NCI-H82 treated with DMSO at 0.1 percent for 48 hours (cell line): ENCODE measurements around the gene FBH1.
"Not testable (repeated sequence)": the region's sequence is repeated elsewhere in the genome, so short reads cannot be mapped to it uniquely, and the experiment has no call there.

Experiments used
- DNase-seq: peaks from one replicate; lab custom pipeline; 2025; ENCODE audit not compliant: unreplicated experiment; lab: John Stamatoyannopoulos, UW

Gene FBH1

DNA sequence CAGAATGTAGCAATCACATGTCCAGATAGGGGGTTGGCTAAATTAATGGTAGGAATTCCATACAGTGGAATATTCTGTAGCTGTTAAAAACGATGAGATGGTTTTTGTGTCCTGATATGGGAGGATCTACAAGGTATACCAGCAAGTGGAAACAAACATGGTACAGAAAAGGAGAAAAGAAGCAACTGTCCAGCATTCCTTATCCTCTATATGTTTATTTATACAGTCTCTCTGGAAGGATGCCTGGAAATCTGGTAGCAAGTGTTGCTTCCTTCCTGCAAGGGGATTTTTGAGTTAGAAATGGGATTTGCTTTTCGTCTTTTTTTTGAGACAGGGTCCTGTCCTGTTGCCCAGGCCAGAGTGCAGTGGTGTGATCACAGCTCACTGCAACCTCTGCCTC is 68.0 kb downstream of the FBH1 start:
- no peak for DNase-seq

DNA sequence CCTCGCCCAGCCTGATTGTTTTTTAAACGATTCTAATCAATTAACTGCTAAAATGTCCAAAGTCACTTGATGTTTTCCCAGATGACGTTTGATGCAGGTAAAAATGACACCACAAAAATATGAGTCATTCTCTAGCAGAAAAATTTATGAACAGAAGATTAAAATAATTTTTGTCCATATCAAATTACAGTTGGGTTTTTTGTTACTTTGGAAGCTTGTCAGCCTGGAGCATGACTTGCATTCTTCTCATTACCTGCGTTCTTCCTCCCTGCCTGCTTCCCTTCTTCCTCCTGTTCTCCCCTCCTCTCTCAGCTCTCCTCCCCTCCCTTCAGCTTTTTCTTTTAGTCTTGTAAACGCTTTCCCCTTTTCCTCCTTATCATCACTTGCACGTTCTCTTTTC is 68.6 kb downstream of the FBH1 start:
- DNase-seq, result no peak

DNA sequence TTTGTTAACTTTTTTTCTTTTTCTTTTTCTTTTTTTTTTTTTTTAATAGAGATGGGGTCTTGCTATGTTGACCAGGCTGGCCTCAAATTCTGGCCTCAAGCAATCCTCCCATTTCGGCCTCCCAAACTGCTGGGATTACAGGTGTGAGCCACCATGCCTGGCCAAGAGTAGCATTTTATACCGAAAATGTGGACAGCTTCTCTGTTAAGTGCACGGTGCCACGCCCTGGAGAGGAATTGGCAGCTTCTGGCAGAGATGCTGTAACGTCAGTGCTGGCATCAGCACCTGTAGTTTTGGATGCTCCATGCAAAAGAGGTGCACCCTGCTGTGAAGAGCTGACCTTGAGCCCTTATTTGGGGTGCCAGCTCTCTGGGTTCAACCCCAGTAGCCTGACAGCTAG is 69.1 kb downstream of the FBH1 start:
- DNase-seq, result no peak

DNA sequence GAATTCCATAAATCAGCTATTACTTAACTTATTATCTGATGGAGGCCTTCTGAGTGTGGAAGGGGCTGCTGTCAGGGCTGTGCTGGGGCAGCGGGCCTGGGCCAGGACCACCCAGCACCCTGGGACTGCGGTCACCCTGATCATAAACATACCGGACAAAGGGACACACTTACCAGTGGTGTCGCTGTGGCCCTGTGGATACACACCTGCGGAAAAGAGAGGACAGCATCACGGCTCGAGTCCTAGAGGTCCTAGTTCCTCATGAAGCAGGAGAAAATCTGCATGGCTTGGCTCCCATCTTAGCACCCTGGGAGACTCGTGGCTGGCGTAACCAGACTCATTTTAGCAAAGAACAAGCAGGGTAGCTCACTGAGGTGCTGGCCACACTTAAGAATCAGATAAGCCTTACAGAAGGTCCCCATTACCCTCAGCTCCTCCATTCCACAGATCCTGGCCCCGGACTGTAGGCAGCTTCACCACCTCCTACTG is 69.6 kb downstream of the FBH1 start:
- DNase-seq, result no peak

DNA sequence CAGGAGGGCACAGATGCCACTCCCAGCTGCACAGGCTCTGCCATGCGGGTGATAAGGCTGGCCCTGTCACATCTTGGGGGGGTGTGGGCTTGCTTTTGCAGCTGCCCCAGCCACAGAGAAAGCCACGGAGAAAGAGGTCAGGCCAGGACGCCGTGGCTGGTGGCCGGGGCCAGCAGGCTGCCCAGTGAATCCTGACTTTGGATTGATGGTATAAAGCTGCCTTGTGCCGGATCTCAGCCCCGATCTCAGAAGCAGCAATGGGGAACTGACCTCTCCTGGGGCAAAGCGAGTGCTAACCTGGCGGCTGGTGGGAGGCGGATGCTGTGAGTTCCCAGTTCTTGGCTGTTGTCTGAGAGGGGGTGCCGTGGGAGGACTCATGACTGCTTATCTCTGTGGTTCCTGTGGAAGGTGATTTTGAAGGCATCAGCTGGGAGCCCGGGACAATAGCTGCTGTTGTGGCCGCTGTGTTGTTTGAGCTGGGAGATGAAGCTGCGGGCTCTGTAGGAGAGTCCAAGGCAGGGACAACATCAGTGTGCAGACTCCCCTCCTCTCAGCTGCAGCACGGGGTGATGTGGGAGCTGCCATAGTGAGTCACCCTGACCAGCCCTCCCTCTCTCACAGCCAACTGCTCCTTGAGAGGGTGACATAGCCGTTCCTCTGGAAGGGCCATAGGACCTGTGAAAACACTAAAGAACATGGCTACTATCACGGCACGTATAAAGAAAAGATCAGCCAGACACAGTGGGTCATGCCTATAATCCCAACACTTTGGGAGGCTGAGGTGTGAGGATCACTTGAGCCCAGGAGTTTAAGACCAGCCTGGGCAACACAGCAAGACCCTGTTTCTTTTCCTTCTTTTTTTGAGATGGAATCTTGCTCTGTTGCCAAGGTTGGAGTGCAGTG is 70.3 kb downstream of the FBH1 start:
- DNase-seq, result no peak

DNA sequence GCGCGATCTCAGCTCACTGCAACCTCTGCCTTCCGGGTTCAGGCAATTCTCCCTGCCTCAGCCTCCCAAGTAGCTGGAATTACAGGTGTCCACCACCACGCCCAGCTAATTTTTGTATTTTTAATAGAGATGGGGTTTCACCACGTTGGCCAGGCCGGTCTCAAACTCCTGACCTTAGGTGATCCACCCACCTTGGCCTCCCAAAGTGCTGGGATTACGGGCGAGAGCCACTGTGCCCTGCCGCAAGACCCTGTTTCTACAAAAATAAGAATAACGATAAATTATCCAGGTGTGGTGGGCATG is 70.9 kb downstream of the FBH1 start:
- DNase-seq, result not testable (repeated sequence)

DNA sequence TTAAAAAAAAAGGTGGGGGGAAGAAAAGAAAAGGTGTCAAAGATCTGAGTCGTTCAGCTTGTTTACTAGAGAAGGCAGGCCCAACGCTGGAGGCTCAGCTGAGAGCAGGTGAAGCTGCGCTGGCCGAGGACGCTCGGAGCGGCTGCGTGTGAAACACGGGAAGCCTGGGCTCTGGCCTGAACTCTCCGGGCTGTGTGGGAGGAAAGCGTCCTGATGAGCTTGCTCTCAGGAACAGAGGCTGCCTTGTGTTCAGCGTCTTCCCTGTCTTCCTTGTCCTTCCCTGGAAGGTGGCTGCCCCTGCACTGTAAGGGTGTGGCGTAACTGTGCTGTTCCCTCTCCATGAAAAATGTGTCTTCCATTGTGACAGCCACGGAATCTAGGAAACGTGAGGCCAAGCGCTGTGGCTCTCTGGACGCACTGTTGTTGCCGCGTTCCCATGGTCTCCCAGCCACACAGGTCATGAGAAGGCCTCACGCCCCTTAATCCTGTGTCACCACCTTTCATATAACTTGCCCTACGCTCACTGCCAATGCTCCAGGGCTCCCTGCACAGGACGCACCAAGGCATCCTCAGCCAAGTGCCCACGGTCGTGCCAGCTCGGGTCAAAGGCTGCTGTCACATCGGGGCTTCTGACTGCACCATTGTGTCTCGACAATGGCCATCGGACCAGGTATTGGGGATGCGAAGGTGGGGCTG is 71.5 kb downstream of the FBH1 start:
- no peak for DNase-seq

DNA sequence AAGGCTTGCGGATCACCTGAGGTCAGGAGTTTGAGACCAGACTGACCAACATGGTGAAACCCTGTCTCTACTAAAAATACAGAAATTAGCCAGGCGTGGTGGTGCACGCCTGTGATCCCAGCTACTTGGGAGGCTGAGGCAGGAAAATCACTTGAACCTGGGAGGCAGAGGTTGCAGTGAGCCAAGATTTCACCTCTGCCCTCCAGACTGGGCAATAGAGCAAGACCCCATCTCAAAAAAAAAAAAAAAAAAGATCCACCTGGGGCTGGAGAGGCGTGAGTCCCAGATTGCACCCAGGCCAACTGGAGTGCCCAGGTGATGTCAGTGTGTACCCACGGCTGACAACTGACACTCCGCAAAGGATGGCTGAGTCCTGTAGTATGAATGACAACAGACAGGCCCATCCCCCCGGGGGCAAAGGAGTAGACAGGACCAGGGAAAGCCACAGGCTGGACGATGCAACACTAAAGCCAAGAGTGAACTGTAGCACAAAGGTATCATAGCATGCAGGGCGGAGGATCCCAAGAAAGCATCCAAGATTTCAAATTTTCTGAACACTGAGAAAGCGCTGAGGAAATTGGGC is 72.4 kb downstream of the FBH1 start:
- DNase-seq, result not testable (repeated sequence)

DNA sequence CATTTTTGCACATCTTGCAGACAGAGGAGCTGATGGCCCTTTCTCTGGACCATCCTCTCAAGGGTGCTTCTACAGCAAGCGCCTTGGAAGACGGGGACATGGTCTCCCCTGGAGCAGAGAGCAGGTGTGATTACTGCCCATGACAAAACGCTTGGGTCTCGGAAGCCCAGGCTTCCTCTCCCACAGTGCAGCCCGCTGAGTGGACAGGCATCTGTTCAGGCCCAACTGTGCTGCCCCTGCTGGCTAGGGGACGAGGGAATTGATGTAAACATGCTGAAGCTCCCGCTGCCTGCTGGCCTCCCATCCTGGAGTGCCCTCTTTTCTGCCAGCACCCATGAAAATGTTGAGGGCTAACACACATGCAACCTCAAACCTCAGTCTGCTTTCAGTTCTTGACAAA is 73.0 kb downstream of the FBH1 start:
- DNase-seq, result no peak

DNA sequence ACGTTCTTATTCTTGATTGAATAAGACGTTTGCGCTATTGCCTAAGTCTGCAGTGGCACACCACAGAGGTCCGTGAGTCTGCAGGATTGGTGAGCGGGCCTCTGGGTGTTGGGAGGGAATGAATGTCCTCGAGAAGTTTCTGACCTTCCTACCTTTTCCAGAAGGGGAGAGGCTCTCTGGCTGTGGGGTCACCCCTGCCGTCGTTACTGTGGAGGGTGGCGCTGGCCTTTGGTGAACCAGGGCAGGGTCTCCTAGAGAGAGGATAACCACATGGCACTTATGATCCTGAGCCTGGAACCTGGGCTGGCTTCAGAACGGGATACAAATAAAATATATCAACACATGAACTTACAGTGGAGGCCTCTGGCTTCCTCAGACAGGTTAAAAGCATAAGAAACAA is 73.5 kb downstream of the FBH1 start:
- no peak for DNase-seq

DNA sequence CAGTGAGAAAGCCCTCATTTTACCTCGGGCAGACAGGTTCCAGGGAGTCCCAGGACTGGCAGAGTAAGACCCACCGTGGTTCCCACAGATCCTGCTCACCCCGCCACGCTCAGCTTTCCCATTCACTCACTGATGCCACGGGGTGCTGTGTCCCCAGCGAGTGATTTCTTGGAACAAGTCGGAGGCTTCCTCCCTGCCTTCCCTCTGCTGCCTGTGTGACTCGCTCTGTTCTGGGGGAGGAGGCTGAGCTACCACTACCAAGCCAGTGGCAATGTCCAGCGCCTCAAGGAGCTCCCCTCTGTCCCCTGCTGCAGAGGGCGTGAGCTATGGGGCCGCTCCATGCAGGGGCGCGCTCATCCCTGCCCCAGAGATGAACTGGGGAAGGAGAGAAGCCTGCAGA is 74.7 kb downstream of the FBH1 start:
- no peak for DNase-seq

DNA sequence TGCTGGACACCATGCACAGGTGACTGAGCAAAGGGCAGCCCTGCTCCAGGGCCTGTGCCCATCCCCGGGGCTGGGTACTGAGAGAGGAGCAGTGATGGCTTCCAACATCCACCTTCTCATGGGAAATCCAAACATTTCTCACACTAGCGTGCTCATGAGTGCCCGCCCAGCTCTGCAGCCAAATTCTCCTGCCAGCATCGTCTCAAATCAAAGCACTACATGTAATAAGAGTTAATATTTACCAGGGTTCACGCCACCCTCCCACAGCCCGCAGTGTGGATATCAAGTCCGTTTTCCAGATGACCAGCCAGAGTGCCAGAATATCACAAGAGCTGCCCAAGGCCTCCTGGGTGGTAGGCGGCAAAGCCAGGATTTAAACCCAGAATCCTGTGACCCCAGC is 75.2 kb downstream of the FBH1 start:
- DNase-seq, result no peak

DNA sequence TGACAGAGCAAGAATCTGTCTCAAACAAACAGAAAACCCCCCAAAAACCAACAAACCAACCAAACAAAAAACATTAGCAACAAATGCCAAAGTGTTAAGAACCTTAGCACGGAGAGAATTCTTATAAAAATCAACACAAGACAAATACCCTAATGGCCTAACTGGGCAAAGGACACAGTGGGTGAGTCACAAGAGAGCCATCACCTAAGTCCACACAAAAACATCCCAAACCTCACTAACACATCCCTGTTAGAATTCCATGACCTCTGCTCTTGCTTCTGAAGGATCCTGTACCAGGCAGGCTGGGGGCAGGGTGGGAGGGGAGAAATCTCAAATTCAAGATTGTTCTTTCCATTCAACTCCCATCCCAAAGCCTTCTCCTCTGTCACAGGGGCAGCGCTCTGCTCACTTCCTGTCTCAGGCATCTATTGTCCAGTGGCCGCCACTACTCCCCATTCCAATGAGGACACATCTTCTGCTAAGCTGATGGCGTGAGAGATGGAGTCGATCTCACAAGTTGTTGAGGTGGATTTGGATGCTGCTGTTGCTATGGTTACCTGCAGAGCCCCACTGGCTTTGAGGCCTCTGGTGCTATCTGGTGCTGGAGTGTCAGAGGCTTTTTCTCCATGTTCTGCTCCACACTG is 78.1 kb downstream of the FBH1 start:
- no peak for DNase-seq

DNA sequence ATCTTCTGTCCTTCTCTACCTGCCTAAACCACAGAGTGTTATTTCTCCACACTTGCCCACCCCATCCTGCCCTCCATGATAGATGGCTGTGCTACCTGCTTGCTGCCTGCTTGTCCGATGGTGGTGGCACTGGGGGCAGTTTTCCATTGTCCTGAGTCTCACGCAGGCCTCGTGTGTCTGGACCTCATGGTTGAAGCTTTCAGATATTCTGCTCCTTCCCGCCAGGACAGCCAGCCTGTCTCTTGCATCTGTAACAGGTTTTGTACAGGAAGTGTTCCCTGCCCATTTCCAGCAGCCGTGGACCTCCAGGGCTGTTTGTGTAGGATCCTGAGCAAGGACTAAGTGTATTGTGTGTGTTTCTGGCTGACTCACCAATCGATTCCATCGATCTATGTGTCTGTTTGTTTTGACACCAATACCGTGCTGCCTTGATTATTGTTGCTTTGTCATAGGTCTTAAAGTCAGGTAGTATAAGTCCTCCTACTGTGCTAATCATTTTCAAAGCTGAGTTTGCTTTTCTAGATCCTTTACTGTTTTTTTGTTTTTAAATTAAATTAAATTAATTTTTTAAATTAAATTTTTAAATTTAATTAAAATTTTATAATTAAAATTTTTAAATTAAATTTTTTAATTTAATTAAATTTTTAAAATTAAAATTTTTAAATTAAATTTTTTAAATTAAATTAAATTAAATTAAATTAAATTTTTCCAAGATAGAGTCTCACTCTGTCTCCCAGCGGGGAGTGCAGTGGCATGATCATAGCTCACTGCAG is 78.8 kb downstream of the FBH1 start:
- no peak for DNase-seq

DNA sequence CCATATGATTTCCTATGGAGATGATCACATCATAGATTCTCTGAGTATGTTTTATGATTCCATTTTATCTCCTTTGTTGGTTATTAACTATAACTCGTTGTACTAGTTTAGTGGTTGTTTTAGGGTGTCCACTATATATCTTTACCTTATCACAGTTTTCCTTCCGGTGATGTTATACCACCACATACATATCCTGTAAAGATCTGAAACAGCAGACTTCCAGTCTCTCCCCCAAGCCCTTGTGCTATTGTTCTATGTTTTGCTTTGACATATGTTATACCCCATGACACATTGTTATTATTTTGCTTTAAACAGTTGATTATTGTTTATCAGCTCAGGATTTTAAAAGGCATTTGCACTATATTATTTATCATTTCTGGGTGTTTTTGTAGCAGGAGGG is 80.0 kb downstream of the FBH1 start:
- DNase-seq, result no peak

DNA sequence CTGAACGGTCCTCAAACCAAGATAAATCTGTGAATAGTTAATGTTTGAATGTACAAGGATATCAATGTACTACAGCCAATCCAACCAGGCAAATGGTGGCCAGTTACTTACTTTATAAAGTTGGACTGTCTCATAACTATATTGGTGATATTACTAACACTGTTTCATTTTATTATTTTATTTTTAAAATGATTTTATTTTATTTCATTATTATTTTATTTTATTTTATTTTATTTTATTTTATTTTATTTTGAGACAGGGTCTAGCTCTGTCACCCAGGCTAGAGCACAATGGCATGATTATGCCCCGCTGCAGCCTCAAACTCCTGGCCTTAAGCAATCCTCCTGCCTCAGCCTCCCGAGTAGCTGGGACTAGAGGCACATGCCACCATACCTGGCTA is 80.5 kb downstream of the FBH1 start:
- no peak for DNase-seq

DNA sequence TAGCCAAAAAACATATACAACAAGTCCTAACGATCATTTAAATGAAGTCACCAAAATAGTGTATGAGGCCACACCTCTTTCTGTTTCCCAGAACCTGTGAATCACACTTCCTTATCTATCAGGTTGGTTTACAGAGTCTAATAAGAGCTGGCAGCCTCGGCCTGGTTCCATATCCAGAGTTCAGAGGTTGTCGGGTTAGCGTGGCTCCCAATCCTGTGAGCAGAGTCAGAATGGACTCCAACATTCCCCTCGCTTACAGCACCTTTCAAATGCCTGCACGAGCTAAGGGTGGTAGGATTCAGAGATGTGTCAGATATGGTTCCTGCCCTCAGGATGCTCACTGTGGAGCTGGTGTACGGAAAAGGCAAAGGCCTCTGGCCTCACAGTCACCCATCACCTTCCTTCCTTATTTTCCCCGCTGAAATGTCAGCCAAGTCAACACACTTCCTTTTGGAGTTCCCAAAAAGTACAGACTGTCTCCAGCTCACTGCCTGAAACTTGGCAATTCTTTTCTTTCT is 81.3 kb downstream of the FBH1 start:
- no peak for DNase-seq

DNA sequence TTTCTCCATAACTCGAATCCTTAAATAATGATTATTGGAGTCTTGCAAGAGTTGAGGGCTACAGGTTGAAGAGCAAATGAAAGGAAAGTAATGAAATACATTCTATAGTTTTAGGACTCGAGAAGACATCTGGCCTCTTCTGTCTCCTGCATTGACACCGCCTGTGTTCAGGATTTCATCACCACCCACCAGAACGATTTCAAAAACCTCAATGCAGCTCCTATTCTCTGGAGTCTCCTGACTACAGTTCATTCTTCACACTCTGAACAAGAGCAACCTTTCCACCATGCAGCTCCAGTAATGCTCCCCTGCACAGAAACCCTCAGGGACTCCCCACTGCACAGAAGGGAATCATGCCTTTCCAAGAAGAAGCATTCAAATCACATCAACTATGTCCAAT is 81.8 kb downstream of the FBH1 start:
- DNase-seq, result no peak

DNA sequence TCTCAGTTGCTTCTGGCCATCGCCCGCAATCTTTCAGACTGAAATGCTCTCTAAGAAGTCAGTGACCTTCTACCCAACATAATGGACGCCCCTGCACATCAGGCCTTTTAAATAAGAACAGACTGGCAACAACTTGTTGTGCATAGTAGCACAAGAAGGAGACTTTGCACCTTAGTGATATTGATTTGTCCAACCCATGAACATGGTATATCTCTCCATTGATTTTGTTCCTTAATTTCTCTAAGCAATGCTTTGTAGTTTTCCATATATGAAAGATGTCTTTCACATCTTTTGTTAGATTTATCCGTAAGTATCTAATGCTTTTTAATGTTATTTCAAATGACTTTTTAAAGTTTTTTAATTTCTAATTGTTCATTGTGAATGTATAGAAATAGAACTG is 83.0 kb downstream of the FBH1 start:
- DNase-seq, result no peak

DNA sequence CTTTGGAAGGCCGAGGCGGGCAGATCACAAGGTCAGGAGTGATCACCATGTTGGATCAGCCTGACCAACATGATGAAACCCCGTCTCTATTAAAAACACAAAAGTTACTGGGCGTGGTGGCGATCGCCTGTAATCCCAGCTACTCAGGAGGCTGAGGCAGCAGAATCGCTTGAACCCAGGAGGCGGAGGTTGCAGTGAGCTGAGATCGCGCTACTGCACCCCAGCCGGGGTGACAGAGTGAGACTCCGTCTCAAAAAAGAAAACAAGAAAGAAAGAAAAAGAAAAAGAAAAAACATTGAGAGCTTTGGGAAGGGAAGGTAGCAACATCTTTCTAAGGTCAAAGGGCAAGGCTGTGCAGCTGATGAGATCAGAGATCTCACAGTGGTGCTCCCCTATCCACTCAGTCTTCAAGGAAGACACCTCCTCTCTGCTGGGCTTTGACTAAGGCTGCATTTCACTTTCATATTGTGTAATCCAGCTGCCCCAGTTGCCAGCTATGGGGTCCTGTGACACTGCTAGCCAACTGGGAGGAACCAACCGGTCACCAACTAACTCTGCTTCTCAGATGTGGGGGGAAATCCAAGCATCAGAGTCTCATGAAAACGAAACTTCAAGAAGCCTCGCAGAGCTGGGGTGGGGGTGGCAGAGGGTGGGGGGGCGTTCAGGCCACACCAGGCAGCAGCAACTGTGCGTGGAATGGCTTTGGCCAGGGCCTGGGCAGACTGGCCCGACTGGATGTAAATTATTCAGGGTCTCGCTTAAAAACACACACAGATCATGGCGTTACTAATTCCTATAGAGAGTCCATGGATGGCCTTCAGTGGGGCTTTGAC is 85.8 kb downstream of the FBH1 start:
- DNase-seq, result no peak
